Anterior cingulate cortex (tissue), 58 donors: Measurements from ENCODE around the gene INPP5B.
A peak's percentile ranks its signal among the peaks of the same experiment; 100 is the strongest.
"Not testable (repeated sequence)": the region's sequence is repeated elsewhere in the genome, so short reads cannot be mapped to it uniquely, and the experiment has no call there.

Source experiments
- DNase-seq, 58 donors: peaks; one replicate each; lab custom pipeline; 2025; lab: John Stamatoyannopoulos, UW

The INPP5B gene

DNA sequence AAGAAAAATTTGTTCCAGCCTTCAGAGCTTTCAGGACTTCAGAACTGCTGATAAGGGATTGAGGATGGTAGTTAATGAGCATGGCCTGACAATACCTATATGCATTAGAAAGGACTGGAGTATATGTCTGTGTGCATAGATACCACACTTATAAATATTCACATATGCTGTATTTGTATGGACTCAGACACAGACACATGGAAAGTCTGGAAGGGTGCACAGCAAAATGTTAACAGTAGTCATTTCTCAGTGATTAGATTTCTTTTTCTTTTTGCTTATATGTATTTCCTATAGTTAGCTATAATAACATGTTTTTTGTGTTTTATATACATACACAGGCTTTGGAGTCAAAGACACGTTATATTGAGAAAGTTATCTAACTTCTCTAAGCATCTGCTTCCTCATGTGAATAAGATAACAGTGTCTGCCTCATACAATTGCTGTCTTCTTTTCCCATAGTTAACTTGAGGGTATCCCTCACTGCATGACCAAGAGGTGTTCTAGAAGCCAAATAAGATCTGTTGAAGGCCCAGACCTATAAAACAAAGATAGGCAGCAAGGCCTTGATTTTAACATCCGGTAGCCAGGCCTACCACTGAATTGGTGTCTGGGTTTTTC, 31.3 kb downstream of the INPP5B start:
- no peak for DNase-seq

DNA sequence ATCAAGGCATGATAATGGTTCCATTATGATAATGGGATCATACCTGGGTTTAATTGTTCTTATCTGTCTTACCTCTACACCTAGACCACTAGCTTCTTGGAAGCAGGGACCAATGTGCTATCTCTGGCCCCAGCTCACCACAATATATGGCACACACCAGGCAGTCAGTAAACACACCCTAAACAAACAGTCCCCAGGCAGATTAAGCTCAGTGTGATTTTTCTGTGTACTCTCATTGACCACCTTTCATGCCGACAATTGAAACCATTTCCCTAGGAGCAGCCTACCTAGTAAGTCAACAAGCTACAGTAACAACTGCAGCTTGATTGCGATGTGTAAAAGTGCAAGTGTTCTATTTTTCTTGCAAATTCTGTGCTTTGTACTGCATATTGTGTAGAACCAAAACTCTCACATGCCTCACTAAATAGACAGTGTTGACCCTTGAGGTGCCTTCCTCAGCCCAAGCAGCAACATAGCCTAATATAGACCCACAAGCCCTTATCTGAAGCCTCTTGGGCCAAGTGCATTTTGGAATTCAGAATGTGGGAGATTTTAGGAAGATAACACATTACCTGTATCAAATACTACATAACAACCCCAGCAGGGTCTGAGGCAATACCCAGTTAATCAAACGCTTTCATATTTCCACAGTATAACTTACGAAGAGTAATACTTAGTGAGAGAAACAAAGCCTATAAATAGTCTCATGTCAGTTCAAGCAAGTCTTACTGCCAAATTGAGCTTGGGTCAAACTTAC, 32.0 kb downstream of the INPP5B start:
- DNase-seq = no peak

DNA sequence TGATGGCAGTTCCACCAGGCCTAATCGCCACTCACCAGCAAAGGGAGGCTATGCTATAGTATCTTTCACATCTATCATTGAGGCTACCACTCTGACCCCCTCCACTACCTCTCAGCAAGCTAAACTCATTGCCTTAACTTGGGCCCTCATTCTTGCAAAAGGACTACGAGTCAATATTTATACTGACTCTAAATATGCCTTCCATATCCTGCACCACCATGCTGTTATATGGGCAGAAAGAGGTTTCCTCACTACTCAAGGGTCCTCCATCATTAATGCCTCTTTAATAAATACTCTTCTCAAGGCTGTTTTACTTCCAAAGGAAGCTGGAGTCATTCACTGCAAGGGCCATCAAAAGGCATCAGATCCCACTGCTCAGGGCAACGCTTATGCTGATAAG, 35.4 kb downstream of the INPP5B start:
- DNase-seq = not testable (repeated sequence)

DNA sequence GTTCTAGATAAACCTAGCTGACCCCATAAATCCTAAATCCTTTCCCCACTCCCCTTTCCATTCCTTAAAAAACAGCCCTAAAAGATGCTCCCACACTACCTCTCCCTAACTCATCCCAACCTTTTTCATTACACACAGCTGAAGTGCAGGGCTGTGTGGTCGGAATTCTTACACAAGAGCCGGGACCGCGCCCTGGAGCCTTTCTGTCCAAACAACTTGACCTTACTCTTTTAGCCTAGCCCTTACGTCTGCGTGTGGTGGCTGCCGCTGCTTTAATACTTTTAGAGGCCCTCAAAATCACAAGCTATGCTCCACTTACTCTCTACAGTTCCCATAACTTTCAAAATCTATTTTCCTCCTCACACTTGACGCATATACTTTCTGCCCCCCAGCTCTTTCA, 36.0 kb downstream of the INPP5B start:
- not testable (repeated sequence) for DNase-seq

DNA sequence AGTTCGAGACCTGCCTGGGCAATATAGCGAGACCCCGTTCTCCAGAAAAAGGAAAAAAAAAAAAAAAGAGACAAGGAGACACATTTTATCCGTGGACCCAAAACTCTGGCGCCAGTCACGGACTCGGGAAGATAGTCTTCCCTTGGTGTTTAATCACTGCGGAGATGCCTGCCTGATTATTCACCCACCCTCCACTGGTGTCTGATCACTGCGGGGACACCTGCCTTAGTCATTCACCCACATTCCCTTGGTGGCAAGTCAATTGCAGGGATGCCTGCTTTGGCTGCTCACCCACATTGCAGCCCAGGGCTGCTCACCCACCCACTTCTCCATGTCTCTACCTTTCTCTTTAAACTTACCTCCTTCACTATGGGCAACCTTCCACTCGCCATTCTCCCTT, 38.3 kb downstream of the INPP5B start:
- DNase-seq = not testable (repeated sequence)

DNA sequence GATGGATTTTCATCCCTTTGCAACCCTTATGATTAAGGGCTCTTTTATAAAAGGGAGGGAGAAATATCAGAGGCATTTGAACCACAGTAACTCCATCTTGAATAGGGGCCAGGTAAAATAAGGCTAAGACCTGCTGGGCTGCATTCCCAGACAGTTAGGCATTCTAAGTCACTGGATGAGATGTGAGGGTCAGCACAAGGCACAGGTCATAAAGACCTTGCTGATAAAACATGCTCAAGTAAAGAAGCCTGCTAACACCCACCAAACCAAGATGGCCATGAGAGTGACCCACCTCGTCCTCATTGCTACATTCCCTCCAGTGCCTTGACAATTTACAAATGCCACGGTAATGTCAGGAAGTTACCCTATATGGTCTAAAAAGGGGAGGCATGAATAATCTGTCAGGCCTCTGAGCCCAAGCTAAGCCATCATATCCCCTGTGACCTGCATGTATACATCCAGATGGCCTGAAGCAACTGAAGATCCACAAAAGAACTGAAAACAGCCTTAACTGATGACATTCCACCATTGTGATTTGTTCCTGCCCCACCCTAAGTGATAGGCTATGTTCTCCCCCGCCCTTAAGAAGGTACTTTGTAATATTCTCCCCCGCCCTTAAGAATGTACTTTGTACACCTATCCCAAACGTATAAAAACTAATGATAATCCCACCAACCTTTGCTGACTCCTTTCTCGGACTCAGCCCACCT, 39.3 kb downstream of the INPP5B start:
- DNase-seq = not testable (repeated sequence)

DNA sequence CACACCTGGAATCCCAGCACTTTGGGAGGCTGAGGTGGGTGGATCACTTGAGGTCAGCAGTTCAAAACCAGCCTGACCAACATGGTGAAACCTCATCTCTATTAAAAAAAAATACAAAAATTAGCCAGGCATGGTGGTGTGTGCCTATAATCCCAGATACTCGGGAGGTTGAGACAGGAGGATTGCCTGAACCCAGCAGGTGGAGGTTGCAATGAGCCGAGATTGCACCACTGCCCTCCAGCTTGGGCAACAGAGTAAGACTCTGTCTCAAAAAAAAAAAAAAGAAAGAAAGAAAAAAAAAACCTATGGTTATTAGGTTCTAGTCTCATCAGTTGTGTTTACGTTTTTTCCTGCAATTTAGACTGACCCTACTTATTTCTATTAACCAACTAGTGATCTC, 40.3 kb downstream of the INPP5B start:
- DNase-seq = not testable (repeated sequence)

DNA sequence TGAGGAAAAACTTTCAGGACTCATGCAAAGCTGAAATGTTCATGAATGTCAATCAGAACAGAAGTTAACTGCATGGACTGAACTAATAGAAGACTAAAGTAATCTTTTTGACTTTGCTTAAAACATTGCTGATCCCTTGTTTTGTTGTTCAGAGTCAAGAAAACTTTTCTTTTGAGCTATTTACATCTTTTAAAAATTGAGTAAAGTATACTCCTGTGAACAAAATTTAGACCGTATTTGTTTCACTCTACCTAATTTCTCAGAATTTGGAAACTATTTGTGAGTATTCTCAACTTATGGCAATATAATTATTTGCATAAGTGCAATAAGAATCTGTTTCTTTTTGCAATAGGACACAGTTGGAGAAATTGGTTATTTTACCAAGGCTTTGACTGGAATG, 41.1 kb downstream of the INPP5B start:
- DNase-seq = no peak

DNA sequence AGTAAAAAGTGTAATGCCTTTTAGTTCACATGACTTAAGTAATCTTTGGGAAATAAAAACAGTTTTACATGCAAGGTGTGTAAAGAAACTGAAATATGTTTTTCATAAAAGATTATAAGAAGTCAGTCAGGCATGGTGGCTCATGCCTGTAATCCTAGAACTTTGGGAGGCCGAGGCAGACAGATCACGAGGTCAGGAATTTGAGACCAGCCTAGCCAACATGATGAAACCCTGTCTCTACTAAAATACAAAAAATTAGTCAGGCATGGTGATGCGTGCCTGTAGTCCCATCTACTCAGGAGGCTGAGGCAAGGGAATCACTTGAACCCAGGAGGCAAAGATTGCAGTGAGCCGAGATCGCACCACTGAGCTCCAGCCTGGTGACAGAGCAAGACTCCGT, 42.9 kb downstream of the INPP5B start:
- DNase-seq = not testable (repeated sequence)

DNA sequence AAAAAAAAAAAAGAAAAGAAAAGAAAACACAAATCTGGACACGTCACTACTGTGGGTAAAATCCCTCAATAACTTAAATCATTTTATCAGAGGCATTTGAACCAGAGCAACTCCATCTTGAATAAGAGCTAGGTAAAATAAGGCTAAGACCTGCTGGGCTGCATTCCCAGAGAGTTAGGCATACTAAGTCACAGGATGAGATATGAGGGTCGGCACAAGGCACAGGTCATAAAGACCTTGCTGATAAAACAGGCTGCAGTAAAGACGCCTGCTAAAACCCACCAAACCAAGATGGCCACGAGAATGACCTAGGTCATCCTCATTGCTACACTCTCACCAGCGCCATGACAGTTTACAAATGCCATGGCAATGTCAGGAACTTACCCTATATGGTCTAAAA, 43.9 kb downstream of the INPP5B start:
- no peak for DNase-seq

DNA sequence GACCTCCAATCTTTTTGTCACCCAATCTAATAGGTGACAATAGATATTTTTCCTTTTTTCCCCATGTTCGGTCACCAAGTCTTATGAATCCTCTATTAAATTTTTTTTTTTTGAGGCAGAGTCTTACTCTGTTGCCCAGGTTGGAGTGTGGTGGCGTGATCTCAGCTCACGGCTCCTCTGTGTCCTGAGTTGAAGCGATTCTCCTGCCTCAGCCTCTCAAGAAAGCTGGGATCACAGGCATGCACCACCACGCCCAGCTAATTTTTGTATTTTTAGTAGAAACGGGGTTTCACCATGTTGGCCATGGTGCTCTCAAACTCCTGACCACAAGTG, 45.0 kb downstream of the INPP5B start:
- DNase-seq = no peak

DNA sequence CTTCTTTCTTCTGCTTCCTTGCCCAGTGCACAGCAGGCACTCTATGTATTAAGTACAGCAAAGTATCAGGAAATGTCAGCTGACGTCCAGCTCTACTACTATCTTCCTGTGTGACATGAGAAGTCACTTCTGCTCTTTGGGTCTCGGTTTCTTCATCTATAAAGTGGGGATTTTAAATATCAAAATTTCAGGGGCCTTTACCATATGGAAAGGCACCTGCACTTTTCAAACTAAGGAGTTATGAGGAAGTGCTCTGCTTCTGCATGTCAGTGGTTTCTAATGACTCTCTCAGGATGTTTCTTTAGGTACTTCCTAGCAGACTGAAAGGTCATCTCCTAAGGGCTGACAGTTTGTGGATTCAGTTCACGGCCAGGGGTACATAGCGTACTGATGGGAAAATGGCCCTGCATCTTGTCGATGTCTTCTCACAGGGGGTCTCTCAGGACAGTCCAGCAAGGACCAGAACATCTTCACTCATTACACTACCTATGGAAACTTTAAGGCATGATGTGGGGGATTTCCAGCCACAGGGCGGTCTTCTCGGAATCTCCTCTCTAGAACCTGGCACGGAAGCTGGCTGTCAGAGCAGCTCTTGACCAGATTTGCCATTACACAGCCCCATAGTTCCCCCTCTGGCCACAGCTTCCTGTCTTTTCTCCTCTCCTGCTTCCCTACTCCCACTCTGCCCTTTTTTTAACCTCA, 45.5 kb downstream of the INPP5B start:
- peak in 1 of 58 donors; percentile 7 for DNase-seq

DNA sequence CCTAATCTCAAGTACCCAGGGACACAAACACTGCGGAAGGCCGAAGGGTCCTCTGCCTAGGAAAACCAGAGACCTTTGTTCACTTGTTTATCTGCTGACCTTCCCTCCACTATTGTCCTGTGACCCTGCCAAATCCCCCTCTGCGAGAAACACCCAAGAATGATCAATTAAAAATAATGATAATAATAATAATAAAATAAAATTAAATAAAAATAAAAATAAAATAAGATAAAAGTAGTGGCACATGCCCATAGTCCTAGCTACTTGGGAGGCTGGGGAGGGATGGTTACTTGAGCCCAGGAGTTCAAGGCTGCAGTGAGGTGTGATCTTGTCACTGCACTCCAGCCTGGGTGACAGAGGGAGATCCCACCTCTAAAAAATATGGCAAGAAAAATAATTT, 49.3 kb downstream of the INPP5B start:
- not testable (repeated sequence) for DNase-seq

DNA sequence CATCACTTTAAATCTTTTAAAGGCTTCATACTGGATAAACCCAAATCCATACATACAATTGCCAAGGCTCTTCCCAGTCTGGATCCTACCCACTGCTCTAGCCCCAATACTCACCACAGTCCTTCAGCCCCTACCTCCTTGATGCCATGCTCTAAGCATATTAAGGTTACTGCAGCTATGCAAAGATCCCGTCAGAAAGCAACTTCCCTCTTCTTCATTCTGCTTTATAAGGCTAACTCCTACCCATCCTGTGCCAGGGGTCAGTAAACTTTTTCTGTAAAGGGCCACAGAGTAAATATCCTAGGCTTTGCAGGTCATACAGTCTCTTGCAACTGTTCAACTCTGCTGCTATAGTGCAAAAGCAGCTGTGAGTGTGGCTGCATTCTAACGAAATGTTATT, 53.2 kb downstream of the INPP5B start:
- no peak for DNase-seq

DNA sequence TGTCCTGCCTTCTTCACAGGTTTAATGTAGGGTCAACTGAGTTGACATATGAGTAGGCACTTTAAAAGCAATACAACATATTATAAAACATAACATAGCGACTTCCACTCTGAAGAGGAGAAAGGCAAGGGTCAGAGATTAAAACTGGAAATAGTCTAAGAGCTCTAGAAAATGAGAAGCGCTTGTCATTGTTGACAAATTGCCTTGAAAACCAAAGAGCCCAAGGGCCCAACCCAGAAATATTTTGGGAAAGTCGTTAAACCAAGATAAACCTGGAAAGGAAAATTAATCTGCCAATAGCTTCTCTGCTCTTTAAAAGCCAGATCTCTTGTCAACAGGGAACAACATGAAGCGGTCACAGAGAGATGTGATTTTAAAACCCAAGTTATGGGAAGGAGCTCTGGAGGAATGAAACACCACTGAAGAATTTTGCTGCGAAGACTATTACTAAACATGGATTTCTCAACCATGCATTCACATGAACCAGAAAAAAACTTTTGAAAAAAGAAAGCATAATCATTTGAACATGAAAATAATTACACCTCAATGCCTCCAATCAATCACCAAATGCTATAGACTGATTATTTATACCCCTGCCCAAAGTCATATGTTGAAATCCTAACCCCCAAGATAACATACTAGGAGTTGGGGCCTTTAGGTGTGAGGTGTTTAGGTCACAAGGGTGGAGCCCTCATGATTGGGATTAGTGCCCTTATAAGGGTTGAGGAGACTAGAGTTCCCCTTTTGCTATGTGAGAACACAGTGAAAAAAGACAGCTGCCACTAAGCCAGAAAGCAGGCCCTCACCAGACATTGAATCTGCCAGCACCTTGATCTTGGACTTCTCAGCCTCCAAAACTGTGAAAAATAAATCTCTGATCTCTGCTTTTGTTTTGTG, 54.5 kb downstream of the INPP5B start:
- DNase-seq = no peak

DNA sequence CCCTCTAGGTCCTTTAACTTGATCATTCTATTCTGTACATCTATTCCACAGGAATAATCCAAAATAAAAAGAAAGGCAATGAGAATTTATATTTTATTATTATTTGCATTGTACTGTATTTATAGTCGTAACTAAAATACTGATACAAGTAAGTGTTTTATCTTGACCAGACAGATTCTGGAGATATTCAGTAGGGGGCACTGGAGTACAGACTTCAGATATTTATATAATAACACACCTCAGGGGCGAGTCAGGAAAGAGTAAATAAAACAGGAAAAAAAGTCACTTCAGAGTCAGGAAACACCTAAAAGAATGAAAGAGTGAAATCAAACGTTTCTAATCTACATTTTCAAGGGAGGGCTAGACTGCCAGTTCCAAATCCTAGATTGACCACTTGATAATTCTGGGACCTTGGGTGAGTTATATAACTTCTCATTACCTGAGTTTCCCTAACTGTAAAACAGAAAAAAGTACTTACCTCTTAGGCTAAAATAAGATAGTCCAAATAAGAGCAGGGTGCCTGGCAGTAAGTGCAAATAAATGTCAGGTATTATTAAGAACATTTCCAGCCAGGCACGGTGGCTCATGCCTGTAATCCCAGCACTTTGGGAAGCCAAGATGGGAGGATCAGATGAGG, 56.4 kb downstream of the INPP5B start:
- no peak for DNase-seq

DNA sequence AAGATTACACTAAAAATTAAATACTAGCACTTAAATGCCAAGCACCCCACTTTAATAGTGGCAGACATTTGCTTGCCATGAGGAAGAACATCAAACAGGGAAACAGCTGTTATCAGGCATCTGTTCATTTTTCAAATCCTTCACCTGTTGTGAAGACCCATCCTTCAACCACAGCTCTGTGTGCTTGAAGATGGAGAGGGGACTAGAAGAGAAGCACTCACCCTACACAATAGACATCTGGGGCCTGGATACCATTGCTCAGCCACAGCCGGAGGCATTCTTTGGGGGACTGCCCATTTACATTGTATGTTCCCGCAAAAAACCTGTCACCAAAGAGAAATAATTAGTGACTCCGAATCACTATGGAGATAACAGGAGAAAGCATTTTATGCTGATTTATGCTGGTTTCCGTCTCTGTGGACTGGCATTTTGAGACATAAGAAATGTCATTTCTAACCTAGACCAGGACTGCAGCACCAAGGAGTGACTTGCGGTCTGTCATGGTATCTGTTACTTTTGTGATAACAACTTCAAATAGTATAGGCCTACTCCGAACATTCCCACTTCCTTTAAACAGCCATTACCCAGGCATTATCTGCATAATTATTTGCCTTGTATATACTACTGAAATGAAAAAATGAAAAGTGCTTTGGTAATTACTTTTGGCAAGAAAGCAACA, 58.7 kb downstream of the INPP5B start:
- no peak for DNase-seq

DNA sequence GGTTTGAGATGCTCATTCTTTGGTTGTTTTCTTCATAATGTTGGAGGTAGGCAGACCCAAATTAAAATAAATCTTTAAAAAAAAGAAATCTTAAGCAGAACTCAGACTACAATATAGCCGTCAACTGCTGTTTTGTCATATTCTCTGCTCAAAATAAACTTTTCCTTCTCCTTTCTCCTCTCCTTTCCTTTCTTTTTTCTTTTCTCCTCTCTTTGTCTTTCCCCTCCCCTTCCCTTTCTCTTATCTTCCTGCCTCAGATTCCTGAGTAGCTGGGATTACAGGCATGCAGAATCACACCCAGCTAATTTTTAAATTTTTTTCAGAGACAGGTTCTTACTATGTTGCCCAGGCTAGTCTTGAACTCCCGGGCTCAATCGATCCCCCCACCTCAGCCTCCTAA, 62.7 kb downstream of the INPP5B start:
- DNase-seq = no peak

DNA sequence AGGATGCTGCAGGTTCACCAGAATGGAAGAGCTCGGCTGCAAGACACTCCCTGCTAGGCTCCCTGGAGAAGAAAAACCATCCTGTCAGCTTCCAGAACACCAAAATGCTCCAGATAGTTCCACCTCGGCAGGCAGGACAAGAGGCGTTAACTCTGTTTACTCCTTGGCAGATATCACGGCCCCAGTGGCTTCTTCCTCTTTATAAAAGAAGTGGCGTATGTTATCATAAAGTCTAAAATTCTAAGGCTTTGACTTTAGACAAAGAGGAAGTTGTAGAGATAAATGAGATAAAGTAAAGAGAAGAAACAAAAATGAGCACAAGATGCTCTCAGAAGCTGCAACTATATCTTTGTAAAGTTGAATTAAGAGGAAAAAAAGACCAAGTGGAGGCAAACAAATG, 63.2 kb downstream of the INPP5B start:
- no peak for DNase-seq
